Neural progenitor cell (in vitro differentiated cells): ENCODE measurements around the gene GPR150.

Experiments
- CTCF ChIP-seq: fragments of 200-600 bp; sonication (generic); IDR thresholded peaks from 2 replicates; pipeline ENCODE4 v1.5.1; 2017; ENCODE audit warnings: antibody characterized with exemption, mild to moderate bottlenecking
- EZH2phosphoT487 ChIP-seq: fragments of 200-600 bp; sonication (generic); IDR thresholded peaks from 2 replicates; pipeline ENCODE4 v1.6.1; 2017; ENCODE audit warnings: antibody characterized with exemption

GRCh38 chr5:95590880-95591279, 29.0 kb upstream of the GPR150 start:
- TF ChIP-seq CTCF: no peak
- no peak for TF ChIP-seq EZH2phosphoT487
